GM18526 (cell line): Measurements from ENCODE around the gene WDR7.

ENCODE experiments used
- POLR2A ChIP-seq: IDR thresholded peaks from 3 replicates; pipeline ENCODE4 v1.6.1; 2011; ENCODE audit not compliant: insufficient read length; ENCODE audit errors: extremely low read depth

The WDR7 gene

GRCh38 chr18:56937874-56938430, 286.8 kb downstream of the WDR7 start:
- TF ChIP-seq POLR2A, result no peak

GRCh38 chr18:56945171-56946083, 294.3 kb downstream of the WDR7 start:
- no peak for TF ChIP-seq POLR2A

GRCh38 chr18:56947236-56947635, 296.1 kb downstream of the WDR7 start:
- TF ChIP-seq POLR2A, result no peak

- TF ChIP-seq POLR2A, result no peak
Observed at GRCh38 chr18:56952026-56952425, 300.9 kb downstream of the WDR7 start.

GRCh38 chr18:56953428-56954198, 302.5 kb downstream of the WDR7 start:
- no peak for TF ChIP-seq POLR2A

- no peak for TF ChIP-seq POLR2A
Observed at GRCh38 chr18:56955490-56955889, 304.3 kb downstream of the WDR7 start.

- no peak for TF ChIP-seq POLR2A
Observed at GRCh38 chr18:56959120-56959519, 308.0 kb downstream of the WDR7 start.

- no peak for TF ChIP-seq POLR2A
Observed at GRCh38 chr18:56962322-56962721, 311.2 kb downstream of the WDR7 start.

- TF ChIP-seq POLR2A, result no peak
Observed at GRCh38 chr18:56967035-56967434, 315.9 kb downstream of the WDR7 start.

- TF ChIP-seq POLR2A, result no peak
Observed at GRCh38 chr18:56973487-56973886, 322.3 kb downstream of the WDR7 start.

- TF ChIP-seq POLR2A, result no peak
Observed at GRCh38 chr18:56974141-56974540, 323.0 kb downstream of the WDR7 start.

- TF ChIP-seq POLR2A, result no peak
Observed at GRCh38 chr18:56975276-56975675, 324.1 kb downstream of the WDR7 start.

- no peak for TF ChIP-seq POLR2A
Observed at GRCh38 chr18:56977309-56977708, 326.1 kb downstream of the WDR7 start.

- no peak for TF ChIP-seq POLR2A
Observed at GRCh38 chr18:56977771-56978170, 326.6 kb downstream of the WDR7 start.

GRCh38 chr18:56980151-56980550, 329.0 kb downstream of the WDR7 start:
- no peak for TF ChIP-seq POLR2A

GRCh38 chr18:56982766-56983165, 331.6 kb downstream of the WDR7 start:
- no peak for TF ChIP-seq POLR2A

- TF ChIP-seq POLR2A, result no peak
Observed at GRCh38 chr18:56983275-56983992, 332.3 kb downstream of the WDR7 start.
